Superior temporal gyrus (tissue), 1 donor: ENCODE measurements around the gene FOXD2.

Source experiments
- DNase-seq: peaks from one replicate; pipeline ENCODE4 v3.0.0-alpha.2; 2016; ENCODE audit errors: extremely low spot score

Gene FOXD2

GRCh38 chr1:47437447-47438164 lies at the start of gene FOXD2:
Gene FOXD2 (plus strand): TSS chr1:47438044. CDS start chr1:47438136, 92 bp downstream.
- DNase-seq: peak; percentile 26

GRCh38 chr1:47388891-47389238 lies 49.0 kb upstream of the FOXD2 start:
- DNase-seq: peak; percentile 70

- no peak for DNase-seq
These were observed 48.1 kb upstream of the FOXD2 start for GRCh38 chr1:47389731-47390130.

DNA sequence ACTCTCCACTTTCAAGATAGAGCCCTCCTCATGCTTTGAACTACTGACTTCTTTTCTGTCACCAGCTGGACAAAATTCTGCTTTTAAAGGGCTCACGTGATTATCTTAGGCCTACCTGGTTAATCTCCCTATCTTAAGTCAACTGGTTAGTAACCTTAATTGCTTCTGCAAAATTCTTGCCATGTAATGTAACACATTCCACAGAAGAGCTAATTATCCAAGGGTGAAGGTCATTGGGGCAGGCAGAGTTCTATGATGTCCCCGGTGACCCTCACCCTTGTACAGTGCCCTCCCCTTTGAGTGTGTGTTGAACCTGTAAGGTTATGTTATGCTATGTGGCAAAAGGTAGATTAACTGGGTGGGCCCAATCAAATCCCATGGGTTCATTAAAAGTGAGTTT lies 47.0 kb upstream of the FOXD2 start:
- no peak for DNase-seq

GRCh38 chr1:47393141-47393540 lies 44.7 kb upstream of the FOXD2 start:
- no peak for DNase-seq

DNA sequence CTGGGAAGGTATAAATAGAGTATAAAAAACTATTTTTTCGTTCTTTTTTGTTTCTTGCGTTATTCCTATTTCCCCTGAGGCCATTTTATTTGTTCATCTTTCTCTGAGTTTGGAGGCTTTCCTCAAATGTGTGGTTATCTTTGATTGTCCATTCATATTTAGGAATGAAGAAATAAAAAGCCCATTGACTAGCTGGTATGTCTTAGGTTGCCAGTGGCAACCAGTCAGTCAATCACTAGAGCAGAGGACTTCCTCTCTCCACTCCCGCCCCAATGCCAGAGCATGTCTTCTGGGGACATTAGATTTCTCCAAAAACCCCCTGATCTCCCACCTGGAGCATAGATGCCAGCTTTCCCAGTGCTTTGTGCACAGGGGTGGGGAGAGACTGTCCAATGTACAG lies 42.4 kb upstream of the FOXD2 start:
- DNase-seq: no peak

DNA sequence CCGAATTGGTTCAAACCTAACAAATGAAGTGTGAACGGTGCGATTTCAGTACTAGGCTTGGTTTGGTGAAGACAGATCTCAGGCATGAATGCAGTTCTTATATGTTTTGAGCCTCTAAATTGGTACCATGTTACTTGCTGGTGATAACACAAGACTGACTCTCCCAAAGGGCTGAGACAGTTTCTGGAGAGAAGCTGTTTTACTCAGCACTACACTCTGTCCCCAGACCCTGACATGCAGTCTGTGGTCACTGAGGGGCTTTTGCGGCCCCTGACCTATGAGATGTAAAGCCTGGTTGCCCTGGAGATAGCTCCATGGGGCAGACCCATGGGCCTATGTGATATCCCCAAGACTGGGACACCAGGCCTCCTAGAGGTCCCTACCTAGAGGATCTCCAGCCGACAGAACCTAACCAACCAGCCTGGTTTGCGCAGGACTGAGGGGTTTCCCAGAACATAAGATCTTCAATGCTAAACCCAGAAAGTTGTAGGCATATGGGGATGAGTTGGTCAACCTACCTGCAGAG lies 41.1 kb upstream of the FOXD2 start:
- no peak for DNase-seq

DNA sequence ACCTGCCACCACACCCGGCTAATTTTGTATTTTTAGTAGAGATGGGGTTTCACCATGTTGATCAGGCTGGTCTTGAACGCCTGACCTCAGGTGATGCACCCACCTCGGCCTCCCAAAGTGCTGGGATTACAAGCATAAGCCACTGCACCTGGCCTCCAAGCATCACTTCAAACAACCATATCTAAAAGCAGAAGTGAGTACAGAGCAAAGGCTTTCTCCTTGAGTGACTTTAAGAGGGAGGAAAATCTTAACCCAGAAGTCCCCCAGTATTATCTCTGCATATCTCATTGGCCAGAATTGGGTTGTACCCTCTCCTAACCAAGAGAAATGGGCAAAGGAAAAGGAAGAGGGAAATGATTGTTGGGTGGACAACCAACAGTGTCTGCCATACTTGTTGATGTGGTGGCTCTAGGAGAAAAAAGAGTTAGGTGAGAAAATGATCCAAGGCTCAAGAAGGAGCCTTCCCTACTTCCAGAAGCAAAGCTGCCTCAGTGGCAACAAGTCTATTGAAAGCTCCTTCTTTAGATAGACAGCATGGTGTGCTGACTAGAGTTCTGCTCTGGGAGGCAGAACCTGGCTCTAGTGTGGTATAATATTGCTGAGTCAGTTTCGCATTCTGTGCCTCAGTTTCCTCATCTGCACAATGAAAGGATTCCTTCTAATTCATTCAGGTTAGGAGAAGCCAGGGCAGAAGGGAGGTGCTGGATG lies 38.6 kb upstream of the FOXD2 start:
- DNase-seq: no peak

- DNase-seq: no peak
These were observed 38.0 kb upstream of the FOXD2 start for GRCh38 chr1:47399846-47400155.

DNA sequence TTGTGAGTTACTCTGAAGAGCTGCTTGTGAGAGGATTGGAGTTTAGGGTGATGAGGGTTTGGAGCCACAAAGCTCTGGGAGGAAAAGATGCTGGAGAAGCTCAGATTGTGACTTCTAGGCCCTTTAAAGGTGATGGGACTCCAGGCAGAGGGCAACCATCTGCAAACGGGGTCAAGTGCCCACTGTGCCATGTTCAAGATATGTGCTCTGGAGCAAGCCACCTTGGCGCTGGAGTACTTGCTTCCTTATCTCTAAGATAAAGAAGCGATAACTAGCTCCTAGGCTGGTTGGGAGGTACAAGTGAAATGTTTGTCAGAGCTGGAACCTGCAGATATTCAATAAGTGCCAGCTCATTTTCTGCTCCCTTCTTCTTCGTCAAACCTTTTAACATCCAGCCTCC lies 36.1 kb upstream of the FOXD2 start:
- DNase-seq: no peak

DNA sequence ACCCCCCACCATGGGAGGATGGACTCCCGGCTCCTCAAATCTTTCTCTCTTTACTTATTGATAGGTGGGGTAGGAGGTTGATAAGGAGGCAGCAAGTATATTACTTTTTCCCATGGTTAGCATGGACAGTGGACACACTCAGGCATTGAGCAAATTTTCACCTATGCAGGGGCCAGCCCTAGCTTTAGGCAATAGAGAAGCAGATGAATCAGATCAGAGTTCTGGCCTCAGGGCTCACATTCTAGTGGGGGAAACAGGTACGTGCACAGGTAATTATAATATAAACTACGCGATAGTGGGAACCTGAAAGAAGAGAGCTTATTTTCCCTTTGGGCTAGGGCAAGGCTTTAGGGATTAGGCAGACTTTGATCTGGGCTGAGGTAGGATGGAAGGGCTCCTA lies 35.3 kb upstream of the FOXD2 start:
- no peak for DNase-seq

DNA sequence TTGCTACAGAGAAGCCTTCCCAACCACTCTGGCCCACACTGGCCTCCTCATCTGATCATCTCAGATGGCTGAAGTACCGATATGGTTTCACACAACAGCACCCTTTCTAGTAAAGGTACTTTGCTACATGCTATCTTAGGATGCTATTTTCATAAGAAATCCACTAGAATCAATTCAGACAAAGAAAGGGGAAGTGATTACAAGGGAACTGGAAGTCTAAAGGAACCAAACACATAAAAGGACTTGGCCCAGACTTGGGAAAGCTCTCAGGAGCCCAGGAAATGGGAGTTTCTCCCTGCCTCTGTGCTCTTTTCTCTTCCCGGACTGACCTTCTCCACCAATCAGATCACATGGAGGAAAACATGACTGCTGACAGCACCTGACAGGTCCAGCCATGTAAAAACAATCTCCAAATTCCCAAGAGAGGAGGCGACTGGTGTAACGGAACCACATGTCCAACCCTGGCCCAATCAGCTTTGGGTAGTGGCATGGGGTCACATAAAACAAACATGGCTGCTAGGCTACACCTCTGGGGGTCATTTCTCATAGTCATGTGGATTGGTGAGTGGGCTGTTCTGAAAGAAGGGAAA lies 34.4 kb upstream of the FOXD2 start:
- DNase-seq: no peak

- no peak for DNase-seq
These were observed 32.1 kb upstream of the FOXD2 start for GRCh38 chr1:47405697-47406096.

DNA sequence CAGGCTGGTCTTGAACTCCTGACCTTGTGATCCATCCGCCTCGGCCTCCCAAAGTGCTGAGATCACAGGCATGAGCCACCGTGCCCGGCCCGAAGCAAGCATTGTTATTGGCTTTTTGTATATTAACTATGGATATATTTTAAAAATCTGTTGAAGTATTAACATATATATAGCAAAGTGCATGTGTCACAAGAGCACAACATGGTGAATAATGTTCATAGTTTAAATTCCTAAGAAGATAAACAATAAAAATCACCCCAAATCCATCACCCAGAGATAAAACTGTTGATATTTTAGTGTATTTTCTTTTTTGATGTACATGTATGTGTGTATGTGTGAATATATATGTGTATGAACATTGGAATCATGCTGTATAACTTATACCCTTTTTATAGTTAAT lies 30.9 kb upstream of the FOXD2 start:
- no peak for DNase-seq

DNA sequence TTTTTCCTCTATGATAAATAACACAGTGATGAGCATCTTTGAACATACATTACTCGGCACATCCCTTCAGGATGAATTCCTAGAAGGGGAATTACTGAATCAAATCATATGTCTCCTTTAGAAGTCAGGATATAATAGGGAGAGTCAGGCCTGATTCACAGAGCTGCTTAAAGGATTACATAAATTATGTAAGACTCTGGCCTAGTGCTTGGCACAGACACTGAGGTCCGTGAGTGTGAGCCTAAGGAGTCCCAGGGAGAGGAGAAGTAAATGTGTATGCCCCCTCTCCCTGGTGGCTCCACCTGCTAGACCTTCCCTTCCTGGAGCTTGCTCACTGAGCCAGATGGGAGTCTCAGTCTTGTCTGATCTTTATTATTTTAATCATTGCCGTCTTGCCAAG lies 30.4 kb upstream of the FOXD2 start:
- no peak for DNase-seq

- DNase-seq: no peak
These were observed 28.4 kb upstream of the FOXD2 start for GRCh38 chr1:47409311-47410067.

DNA sequence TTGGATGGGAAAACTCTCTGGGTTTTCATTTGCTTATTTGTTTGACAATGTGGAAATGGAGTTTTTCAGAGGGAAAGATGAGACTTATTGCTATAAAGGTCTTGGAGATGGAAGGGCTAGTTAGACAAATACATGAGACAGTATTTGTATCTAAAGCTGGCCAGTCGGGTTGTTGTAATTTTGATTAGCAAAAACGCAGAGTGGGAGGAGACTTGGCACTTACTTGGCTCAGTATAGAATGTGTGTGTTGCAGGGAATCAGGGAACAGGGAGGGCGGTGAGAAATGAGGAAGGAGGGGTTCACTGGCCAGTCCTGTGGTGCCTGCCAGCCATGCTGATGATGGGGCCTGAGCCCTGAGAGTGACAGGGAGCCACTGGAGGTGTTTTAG lies 27.8 kb upstream of the FOXD2 start:
- DNase-seq: no peak

DNA sequence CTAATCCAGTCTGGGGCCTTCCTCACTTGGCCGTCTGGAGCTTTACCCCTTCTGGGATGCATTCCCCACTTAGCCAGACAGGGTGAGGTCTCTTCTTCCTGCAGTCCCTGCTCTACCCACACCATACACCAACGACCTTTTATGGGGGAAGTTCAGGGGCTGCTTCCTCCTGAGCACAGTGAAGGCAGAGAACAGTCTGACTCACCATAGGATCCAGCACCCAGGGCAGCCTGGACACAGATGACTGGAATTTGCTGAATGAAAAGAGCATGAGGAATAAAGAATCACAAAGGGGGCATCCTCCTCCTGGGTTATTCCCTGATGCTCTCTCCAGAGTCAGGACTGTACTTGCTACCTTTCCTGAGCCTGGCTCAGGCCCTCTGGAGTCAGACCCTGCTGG lies 26.4 kb upstream of the FOXD2 start:
- DNase-seq: no peak

DNA sequence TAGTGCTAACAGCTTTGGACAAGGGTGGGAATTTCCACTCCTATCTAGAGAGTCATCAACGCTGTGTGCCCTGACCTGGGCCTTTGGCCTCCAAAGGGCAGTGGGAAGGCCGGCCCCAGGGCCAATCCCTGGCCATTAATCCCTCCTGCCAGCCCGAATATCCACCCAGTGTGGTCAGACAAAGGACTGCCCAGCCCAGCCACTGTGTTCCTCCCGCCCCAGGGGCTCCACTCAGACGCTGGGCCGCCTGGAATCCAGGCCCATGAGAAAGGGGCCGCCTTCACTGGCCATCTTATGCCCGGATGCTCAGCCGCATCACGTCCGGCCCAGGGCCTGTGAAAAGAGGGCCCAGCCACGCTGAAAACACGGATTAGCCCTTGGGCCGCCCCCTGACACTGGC lies 25.4 kb upstream of the FOXD2 start:
- DNase-seq: no peak

- no peak for DNase-seq
These were observed 22.0 kb upstream of the FOXD2 start, which contains the start of gene FOXE3 for GRCh38 chr1:47415728-47416318. Gene FOXE3 (plus strand): TSS chr1:47416285. CDS start chr1:47416316, 31 bp downstream.

- no peak for DNase-seq
These were observed 21.3 kb upstream of the FOXD2 start for GRCh38 chr1:47416319-47417169.
